Left lobe of liver (tissue), 2 donors: ENCODE data around the gene RPS6KA5. TPM values are rescaled to one million over a fixed set of nuclear protein-coding genes. Genes with fewer than 3 reads are reported as not detected.
"Not testable (repeated sequence)": the region's sequence is repeated elsewhere in the genome, so short reads cannot be mapped to it uniquely, and the experiment has no call there.

Source experiments
- ATAC-seq: fragments of 200-7000 bp; cut with Tn5 transposase; one replicate; pipeline ENCODE4 v1.9.1; 2020; ENCODE audit warnings: mild to moderate bottlenecking, moderate library complexity
- DNase-seq: peaks from one replicate; pipeline ENCODE4 v3.0.0-alpha.2; 2020; ENCODE audit warnings: low spot score
- total RNA-seq: library from RNA; stranded (reverse); gene quantifications from one replicate; pipeline ENCODE4 v1.2.1, GENCODE V29; 2021
- donor health status: DM: no; HTN: no; CAD: no; lungs with moderate emphysema.
- donor health status: DM: no; HTN: yes; CAD: no.

RPS6KA5 gene
- total RNA-seq, 1 donor from 2014 or later: 1.4 TPM

DNA sequence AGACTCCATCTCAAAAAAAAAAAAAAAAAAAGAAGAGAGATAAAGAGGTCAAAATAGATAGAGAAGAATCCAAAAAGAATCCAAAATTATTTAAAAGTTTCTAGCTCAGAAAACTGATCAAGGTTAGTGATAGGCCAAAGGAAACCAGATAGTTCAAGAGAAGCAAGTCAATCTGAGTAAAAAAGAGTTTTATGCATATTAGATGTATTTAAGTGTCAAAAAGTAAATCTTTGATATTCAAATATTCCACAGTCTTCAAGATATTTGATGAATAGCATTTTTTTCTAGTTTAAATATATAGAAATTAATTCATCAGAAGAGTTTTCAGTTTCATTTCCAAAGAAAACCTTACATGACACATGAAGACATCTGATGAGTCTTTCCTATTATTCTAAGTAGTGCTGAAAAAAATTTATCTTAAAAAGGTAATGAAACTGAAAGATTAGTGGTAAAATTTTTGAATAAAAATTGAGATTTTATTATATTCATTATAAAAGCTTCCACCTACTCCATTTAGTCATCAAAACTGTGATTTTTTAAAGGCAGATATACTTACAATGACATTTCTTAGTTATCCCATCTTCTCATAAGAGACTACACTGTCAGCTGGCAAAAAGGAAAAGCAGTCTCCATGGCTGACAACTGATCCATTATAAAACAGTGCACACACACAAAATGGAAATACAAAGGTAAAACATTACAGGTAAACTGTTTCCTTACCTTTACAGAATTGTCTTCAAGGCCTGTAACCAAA is 68.6 kb downstream of the RPS6KA5 start:
- no peak for ATAC-seq

DNA sequence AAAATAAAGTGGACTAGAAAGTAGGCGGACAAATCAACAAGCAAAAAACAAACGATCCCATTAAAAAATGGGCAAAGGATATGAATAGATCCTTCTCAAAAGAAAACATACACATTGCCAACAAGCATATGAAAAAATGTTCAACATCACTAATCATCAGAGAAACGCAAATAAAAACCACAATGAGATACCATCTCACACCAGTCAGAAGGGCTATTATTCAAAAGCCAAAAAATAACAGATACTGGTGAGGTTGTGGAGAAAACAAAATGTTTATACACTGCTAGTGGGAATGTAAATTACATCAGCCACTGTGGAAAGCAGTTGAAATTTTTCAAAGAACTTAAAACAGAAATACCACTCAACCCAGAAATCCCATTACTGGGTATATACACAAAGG is 70.3 kb downstream of the RPS6KA5 start:
- no peak for DNase-seq
- no peak for ATAC-seq

More for the DNA sequence above, 68.6 kb downstream of the RPS6KA5 start:
- no peak for DNase-seq

DNA sequence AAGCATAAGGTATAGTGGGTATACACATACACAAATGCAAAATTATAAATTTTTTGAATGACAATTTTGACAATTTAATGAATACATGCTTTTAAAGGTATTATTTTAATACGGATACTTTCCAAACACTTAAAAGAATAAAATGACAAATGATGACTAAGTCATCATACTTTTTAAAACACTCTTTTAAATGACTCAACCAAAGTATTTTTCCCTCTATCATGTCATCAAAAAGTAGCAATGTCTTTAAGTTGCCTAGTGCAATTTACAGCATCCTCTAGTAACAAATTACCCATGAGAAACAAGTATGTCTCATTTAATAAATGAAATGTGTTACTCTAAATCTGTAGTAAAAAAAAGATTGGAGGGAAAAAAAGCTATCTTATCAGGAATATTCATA is 73.3 kb downstream of the RPS6KA5 start:
- DNase-seq (no peak), ATAC-seq (no peak)

DNA sequence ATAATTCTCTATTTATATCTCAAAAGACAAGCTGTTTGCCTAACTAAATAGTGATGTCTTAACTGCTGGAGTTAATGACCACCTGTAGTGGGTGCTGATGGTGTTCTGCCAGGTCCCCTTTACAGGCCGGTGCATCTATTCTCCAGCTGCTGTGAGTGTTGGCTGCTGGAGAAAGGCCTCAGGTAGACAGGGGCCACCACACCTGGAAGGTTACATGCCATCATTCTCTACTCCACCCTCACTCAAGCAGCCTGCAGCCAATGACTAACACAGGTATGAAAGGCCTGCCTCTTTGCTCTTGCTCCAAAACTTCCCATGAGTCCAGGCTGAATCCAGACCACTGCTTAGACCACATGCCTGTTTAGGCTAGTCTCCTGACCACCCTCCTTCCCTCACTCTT is 73.9 kb downstream of the RPS6KA5 start:
- DNase-seq: no peak
- ATAC-seq: no peak

DNA sequence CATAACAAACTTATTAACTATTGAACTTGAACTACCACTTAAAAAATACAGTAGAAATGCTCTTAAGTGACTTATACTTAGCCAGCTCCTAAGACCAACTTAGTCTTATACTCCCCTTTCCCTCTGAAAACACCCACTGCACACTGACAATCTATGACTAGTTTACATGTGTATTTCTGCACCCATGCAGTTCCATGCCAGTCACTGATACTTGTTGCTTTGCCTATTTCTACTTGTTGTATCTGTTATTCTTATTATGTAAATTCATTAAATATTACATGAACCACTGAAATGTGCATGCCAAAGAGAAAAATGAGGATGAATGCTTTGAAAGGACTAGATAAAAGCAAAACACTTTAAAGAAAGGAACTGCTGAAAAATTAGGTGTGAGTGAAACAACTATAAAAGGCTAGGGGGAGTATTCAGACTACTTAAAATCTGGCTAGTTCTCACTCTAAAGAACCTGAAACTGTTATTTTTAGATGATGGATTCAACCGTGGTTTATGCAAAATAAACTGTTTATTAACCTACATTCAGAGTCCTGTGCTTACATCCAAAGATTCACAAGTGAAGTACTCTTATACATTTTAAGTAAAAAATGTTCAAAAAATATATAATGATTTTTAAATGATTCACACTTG is 74.7 kb downstream of the RPS6KA5 start:
- ATAC-seq: no peak
- DNase-seq: no peak

DNA sequence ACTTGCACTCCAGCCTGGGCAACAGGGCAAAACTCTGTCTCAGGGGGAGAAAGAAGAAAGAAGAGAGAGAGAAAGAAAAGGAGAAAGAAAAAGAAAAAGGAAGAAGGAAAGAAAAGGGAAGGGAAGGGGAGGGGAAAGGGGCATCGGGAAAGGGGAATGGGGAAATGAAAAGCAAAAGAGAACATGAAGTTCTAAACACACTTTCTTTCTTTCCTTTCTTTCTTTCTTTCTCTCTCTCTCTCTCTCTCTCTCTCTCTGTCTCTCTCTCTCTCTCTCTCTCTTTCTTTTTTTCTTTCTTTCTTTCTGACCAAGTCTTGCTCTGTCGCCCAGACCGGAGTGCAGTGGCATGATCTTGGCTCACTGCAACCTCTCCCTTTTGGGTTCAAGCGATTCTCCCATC is 76.9 kb downstream of the RPS6KA5 start:
- ATAC-seq (no peak), DNase-seq (no peak)

DNA sequence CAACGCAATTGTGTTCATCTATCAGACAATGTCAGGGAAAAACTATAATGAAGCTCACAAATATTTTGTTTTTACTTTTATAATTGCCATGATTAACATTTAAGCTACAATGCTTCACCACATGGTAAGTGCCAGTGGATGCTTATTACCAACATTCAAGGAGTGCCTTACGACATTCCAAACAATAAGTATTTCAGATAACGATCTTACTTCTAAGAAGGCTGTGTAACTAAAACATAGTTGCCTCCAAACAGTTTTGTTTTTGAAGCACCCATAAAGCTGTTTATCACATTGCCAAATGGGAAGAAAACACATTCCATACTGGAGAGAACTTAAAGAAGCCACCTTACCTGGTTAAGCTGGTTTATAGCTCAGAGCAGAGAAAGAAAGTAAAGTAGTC is 78.8 kb downstream of the RPS6KA5 start:
- no peak for ATAC-seq
- no peak for DNase-seq

DNA sequence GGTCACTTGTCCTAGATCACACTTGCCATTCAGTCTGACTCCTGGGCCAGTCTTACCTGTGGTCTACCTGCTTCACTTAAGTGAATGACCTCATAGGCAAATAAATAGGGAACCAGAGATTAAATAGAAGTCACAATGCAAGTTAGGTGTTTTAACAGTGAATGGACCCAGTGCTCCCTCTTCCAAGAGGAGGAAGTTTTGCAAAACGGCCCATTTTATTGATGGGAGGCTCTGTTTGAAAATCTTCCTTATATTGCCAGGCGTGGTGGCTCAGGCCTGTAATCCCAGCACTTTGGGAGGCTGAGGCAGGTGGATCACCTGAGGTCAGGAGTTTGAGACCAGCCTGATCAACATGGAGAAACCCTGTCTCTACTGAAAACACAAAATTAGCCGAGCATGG is 79.8 kb downstream of the RPS6KA5 start:
- DNase-seq, ATAC-seq: not testable (repeated sequence)

DNA sequence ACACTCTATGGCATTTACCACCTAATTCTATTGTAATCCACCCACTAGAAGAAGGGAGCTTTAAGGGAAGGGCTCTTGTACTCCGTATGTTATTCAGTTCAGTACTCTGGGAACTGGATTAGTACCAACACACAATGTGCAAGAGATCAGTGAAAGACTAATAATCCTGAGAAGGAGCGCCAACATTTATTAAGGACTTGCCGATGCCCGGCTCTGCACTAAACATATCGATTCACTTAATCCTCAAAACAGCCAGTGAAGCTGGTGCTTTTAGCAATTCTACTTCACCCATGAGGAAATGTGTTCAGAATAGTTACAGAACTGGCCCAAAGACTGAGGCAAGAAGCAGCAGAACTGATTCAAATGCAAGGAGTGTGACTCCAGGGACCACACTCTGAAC is 80.9 kb downstream of the RPS6KA5 start:
- no peak for ATAC-seq
- no peak for DNase-seq

DNA sequence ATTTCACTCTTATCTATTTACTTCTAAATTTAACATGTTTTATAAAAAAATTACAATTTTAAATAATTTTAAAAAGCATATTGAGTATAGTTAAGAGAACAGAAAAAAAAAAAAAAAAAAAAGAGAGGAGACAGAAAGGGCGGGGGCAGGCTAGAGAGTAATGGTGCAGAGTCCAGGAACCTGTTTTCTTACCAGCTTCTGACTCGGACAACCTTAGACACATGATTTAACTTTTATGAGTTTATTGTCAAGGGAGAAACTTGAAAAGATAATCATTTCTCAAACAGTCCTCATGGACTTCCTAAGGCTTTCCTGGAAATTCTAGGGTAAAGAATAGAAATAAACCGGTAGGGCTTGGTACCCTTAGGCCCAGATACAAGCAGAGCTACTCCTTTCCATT is 84.3 kb downstream of the RPS6KA5 start:
- DNase-seq: no peak

DNA sequence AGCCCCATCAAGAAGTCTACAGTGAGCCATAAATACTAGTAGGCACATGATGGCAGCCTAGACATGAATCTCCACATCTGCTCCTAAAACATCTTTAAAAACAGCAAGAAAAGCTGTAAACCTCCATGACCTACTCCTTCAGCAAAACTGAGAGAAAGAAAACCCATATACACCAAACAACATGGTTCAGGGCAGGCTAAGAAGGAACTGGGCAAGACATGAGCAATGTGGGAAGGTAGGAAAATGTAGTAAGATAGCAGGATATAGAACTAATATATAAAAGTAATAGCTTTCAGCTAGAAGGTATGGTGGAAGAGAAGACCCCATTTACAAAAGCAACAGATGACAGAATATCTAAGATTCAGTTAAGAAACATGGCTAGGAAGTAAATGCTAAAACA is 88.8 kb downstream of the RPS6KA5 start:
- ATAC-seq (no peak), DNase-seq (no peak)

More for the DNA sequence above, 84.3 kb downstream of the RPS6KA5 start:
- no peak for ATAC-seq

DNA sequence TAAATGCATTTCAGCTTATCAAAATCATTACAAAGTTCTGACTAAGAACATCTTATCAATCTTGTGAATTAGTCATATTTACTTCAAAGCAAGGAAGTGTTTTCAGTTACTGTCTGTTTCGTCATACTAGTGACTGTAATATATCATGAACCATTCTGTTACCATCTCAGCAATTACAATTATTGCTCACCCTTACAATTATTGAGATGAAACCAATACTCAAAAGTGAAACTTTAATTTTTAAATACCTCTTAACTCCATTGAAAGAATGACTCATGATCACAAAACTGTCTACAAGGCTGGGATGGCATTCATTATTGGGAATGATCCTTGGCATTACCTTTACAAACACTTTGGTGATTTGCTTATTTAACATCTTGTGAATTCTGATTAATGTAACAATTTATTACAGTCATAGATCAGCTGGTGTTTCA is 90.3 kb downstream of the RPS6KA5 start:
- no peak for ATAC-seq
- no peak for DNase-seq

DNA sequence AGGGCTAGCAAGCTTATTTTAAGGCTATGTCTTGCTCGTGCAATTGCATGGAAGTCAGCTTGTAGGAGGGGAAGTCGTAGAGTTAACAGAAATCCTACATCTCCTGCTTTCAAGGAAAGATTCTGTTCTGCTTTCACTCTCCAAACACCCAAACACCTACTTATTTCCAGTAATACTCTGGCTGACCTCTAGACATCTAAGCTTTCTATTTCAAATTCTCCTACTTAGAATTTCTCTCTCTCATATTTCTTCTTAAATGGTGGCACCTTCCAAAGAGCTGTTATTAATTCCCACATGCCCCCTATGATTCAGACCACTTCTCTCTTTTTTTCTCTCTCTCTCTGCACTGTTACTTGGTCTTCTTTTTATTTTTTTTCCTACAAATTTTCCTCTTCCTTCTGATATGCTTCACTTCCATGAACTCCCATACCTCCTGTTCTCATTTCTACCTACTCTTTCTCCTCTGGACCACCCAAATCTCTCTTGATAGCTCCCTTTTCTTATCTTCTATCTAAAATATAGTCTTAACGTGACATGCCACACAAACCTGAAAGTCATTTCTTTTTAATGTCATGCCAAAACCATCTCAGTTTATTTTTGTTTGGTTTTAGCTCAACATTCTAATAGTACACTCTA is 90.8 kb downstream of the RPS6KA5 start:
- DNase-seq: no peak

DNA sequence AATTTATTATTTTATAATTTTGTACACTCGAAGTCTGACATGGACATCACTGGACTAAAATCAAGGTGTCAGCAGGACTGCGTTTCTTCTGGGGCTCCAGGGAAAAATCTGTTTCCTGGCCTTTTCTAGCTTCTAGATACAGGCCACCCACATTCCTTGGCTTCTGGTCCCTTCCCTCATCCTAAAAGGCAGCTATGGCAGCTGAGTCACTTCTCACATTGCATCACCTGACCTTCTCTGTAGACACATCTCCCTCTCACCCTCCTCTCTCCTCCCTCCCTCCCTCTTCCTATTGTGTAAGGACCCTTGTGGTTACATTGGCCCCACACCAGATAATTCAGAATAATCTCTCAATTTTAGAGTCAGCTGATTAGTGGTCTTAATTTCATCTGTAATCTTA is 92.4 kb downstream of the RPS6KA5 start:
- ATAC-seq: no peak
- DNase-seq: no peak

More for the DNA sequence above, 90.8 kb downstream of the RPS6KA5 start:
- ATAC-seq: no peak

DNA sequence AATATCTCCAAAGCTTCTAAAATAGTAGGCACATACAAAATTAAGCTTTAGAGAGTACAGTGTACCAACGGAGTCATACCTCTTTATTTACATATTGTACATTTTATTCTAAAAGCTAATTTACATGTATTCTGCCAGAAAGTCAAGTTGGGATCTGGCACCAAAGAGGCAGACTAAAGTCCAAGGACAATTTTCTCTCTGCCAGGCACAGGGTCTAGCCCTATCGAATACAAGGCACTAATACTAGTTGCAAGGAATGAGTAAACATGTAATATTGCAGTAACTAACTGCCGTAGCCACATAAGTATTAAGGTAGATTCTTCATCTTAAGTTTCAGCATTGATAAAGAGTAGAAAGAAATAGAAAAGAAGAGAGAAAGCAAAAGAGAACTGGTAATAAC is 93.9 kb downstream of the RPS6KA5 start:
- DNase-seq: no peak
- ATAC-seq: peak; percentile 53

DNA sequence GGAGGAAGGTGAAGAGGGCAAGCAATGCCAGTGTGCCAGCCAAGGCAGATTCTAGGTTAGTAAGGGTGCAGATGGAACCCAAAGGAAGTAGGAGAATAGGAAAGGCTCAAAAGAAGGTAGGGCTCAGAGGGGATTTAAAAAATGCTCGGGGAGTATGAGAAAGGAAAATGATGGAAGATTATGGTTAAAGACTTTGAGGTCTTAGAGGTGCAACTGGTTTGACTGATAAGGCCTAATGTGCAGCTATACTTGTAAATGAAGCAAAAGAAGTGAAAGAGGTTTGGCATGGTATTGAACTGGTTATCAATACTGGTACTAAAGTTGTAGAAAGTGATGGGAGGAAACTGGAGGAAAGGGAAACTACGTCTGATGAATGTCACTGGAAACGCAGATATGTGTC is 94.7 kb downstream of the RPS6KA5 start:
- DNase-seq (no peak), ATAC-seq (no peak)

DNA sequence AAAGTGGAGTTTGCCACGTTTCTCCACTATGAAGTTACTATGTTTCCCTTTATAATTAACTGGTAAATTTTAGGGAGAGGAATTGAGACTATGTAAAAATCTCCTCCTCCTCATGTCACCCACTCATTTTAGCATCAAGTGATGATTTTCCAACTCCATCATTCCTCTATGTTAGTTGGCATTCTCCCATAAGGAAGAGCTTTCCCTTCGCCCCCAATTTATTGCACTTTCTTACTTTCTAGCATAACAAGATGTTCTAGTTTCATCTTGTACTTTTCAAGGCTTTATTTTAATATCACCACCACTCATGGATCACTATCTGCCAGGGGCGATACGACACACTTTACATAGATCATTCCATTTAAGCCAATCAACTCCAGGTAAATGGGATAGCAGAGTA is 97.1 kb downstream of the RPS6KA5 start:
- DNase-seq (no peak), ATAC-seq (no peak)

DNA sequence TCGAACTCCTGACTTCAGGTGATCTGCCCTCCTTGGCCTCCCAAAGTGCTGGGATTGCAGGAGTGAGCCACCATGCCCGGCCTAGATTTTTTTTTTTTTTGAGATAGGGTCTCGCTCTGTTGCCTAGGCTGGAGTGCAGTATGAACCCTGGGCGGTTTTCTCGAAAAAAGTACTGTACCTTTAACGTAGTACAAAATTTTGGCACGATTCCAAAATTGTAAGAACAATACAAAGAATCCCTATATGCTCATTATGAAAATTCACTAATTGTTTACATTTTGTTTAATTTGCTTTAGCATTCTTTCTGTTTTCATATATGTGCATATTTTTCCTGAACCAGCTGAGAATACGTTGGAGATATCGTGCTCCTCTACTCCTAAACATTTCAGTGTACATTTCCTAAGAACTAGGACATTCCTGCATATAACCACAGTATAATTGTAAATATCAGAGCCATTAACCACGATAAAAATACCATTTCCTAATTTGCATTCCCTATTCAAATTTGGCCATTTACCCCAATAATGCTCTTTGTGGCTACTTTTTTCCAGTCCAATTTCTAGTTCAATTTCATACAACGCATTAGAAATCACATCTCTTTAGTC is 97.8 kb downstream of the RPS6KA5 start:
- no peak for DNase-seq
- no peak for ATAC-seq

DNA sequence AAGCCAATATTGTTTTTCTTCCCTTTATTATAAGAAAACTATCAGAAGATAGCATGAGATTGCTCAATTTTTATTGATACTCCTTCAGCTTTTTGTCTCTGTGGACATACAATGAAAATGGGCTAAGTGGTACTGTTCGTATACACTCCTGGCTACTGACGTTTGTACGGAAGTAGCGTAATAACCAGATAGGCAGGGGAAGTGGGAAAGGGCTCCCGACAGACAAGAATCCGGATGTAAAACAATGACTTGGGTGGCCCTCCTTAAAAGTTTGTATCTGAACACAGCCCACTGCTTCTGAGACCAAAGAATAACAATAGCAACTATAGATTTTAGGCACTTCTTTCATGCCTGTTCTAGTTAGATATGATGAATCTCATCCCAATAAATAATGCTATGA is 99.6 kb downstream of the RPS6KA5 start:
- DNase-seq: no peak
- ATAC-seq: no peak

DNA sequence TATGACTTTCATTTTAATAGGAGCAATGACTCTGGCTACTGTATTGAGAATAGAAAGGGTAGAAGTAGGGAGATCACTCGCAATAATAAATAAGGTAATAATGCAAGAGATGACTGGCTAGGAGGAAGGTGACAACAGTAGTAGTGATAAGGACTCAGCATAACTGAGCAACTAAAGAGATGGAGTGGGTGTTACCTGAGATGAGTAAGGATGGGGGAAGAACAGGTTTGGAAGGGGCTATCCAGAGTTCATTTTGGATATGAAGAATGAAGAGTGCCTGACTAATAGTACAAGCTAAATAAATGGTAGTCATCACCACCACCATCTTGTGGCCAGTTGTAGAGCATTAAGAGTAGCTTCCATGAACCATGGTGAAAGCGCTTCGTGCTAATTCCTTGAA is 101.1 kb downstream of the RPS6KA5 start:
- no peak for ATAC-seq
- no peak for DNase-seq

DNA sequence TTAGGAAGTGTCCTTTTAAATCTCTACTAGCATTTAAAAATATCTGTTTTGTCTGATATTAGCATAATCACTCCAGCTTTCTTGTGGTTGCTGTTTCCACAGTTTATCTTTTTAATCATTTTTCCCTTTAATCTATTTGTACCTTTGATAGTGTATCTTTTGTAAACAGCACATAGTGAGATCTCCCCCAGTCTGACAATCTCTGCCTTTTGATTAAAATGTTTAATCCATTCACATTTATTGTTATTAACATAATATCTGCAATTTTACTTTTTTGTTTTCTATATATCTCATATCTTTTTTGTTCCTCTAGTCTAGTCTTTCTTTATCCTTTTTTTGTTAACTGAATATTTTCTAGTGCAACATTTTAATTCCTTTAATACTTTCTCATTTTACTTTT is 104.2 kb downstream of the RPS6KA5 start:
- no peak for ATAC-seq
- DNase-seq: no peak

DNA sequence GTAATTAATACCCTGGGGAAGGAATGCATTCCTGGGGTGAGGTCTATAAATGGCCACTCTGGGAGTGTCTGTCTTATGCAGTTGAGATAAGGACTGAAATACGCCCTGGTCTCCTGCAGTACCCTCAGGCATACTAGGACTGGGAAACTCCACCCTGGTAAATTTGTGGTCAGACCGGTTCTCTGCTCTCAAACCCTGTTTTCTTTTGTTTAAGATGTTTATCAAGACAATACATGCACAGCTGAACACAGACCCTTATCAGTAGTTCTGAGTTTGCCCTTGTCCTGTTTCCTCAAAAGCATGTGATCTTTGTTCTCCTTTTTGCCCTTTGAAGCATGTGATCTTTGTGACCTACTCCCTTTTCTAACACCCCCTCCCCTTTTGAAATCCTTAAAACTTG is 106.8 kb downstream of the RPS6KA5 start:
- DNase-seq, ATAC-seq: not testable (repeated sequence)
